AG04449 (cell line): ENCODE data around the gene SEPTIN1.

Source experiments
- CTCF ChIA-PET: fragments of 350-600 bp; formaldehyde crosslinking; extraction: SDS; loops from one replicate; lab custom pipeline; 2021; ENCODE audit warnings: antibody characterized with exemption; lab: Yijun Ruan, JAX
- POLR2A ChIA-PET: fragments of 400-600, 350-600 bp; formaldehyde crosslinking; extraction: SDS; loops from one replicate; lab custom pipeline; 2020; ENCODE audit warnings: antibody characterized with exemption, inconsistent platforms; lab: Yijun Ruan, JAX
- DNase-seq: peaks from one replicate; pipeline ENCODE4 v3.0.0-alpha.2; 2010; ENCODE audit warnings: low read depth, low spot score
- H3K4me3 ChIP-seq: 2 replicates; pipeline ENCODE4 v1.5.1; 2011; ENCODE audit warnings: low read depth, mild to moderate bottlenecking, control low read depth, low read length
- CTCF ChIP-seq: IDR thresholded peaks from one replicate; pipeline ENCODE4 v1.5.1; 2011; ENCODE audit warnings: mild to moderate bottlenecking, moderate library complexity, low read length, control low read depth, inconsistent platforms; ENCODE audit not compliant: insufficient read depth; ENCODE audit errors: missing control alignments

SEPTIN1 gene

GRCh38 chr16:30377812-30378235 lies 4.5 kb downstream of the SEPTIN1 start:
- ChIA-PET POLR2A (interaction anchor here (1.2 kb wide), 1 partner anchor 17 kb away, joined by 4 read pairs; the partner anchor contains the start of gene ZNF48), CTCF (interaction anchor here (2.4 to 3.3 kb wide), 2 partner anchors 16 to 32 kb away, joined by 9 to 12 read pairs; partner anchors contain the start of gene ZNF48)

GRCh38 chr16:30377050-30377811 lies 5.1 kb downstream of the SEPTIN1 start:
- ChIA-PET POLR2A (interaction anchor here (0.6 kb wide), 1 partner anchor 19 kb away, joined by 4 read pairs; no protein-coding TSS in a partner anchor), CTCF (interaction anchor here (2.4 to 3.3 kb wide), 2 partner anchors 17 to 32 kb away, joined by 9 to 12 read pairs; partner anchors contain the start of gene ZNF48)
- H3K4me3 ChIP-seq: peak overlapping the region; percentile 58
- DNase-seq: no peak
- no peak for TF ChIP-seq CTCF

More at GRCh38 chr16:30377812-30378235, 4.5 kb downstream of the SEPTIN1 start:
- DNase-seq: no peak
- H3K4me3 ChIP-seq: peak overlapping the region; percentile 58
- no peak for TF ChIP-seq CTCF

- no peak for TF ChIP-seq CTCF
- DNase-seq: no peak
- CTCF ChIA-PET: interaction anchor here (1.2 to 3.3 kb wide), 3 partner anchors 18 to 35 kb away, joined by 4 to 12 read pairs (median 9); partner anchors contain the start of gene ZNF48
- no peak overlapping the region for H3K4me3 ChIP-seq
- POLR2A ChIA-PET: interaction anchor here (0.6 kb wide), 1 partner anchor 20 kb away, joined by 4 read pairs; no protein-coding TSS in a partner anchor
Measured at GRCh38 chr16:30376461-30376902, 5.9 kb downstream of the SEPTIN1 start.

GRCh38 chr16:30375864-30376263 lies 6.5 kb downstream of the SEPTIN1 start:
- no peak overlapping the region for H3K4me3 ChIP-seq
- ChIA-PET POLR2A (no interaction called here), CTCF (interaction anchor here (1.2 to 3.3 kb wide), 2 partner anchors 33 to 36 kb away, joined by 4 to 12 read pairs; no protein-coding TSS in a partner anchor)
- no peak for TF ChIP-seq CTCF
- no peak for DNase-seq

GRCh38 chr16:30374538-30374937 lies 7.8 kb downstream of the SEPTIN1 start, which contains the start of gene MYL11:
Gene MYL11, plus strand, starts transcription at chr16:30374802. Its CDS starts 56 bp downstream, at chr16:30374858.
- H3K4me3 ChIP-seq: no peak within 1 kb of the TSS
- no peak for DNase-seq
- CTCF ChIA-PET: no interaction called here
- POLR2A ChIA-PET: no interaction called here
- TF ChIP-seq CTCF: no peak

GRCh38 chr16:30372725-30373124 lies 9.6 kb downstream of the SEPTIN1 start:
- no peak for TF ChIP-seq CTCF
- CTCF ChIA-PET: no interaction called here
- no peak for DNase-seq
- H3K4me3 ChIP-seq: no peak overlapping the region
- POLR2A ChIA-PET: no interaction called here
